K562 (cell line): ENCODE results near the gene PDE6C. TPM values are rescaled to one million over a fixed set of nuclear protein-coding genes. Genes with fewer than 3 reads are reported as not detected.

Source experiments
- ATAC-seq: fragments of 200-7000 bp; cut with Tn5 transposase; 3 replicates; pipeline ENCODE4 v1.9.1; 2020; ENCODE audit warnings: moderate library complexity
- BruUV-seq: library from RNA; stranded (reverse); fragments of 400-500 nt; replicated peaks from 2 replicates; lab custom pipeline; 2021; lab: Mats Ljungman, UMichigan
- CTCF ChIA-PET: fragments of 300-600 bp; formaldehyde crosslinking; extraction: SDS; loops from one replicate; lab custom pipeline; 2021; ENCODE audit warnings: low intra/inter-chr PET ratio; lab: Yijun Ruan, JAX
- POLR2A ChIA-PET: fragments of 300-600, 350-650 bp; sonication (Branson Sonifier 250); formaldehyde crosslinking; extraction: SDS; loops from one replicate; lab custom pipeline; 2021; ENCODE audit warnings: antibody characterized with exemption, inconsistent platforms; lab: Yijun Ruan, JAX
- DNase-seq, 4 experiments: peaks; one replicate each; pipeline versions ENCODE4 v3.0.0 to v3.0.0-alpha.2; 2011 to 2018; ENCODE audit warnings: low spot score in 3 of 4, mixed read lengths in 3 of 4; ENCODE audit errors: extremely low read depth in 1 of 4
- FAIRE-seq: peaks from 2 replicates; lab custom pipeline; 2011; peaks lifted over from hg19 to GRCh38; lab: Jason Lieb, UNC
- H2AFZ ChIP-seq: 2 replicates; pipeline ENCODE4 v1.6.0; 2011; ENCODE audit warnings: low read depth, low read length, control low read depth, inconsistent platforms
- H3K27ac ChIP-seq: fragments of 200-600 bp; 3 replicates; pipeline ENCODE4 v1.8.0; 2011; ENCODE audit warnings: low read depth, mild to moderate bottlenecking, control low read depth, inconsistent platforms, low read length, moderate library complexity, mixed read lengths; ENCODE audit errors: extremely low read depth
- H3K27me3 ChIP-seq, 2 experiments: fragments of 300-600 bp in 1 of 2; 2 replicates in 1 of 2; 3 replicates in 1 of 2; pipeline versions ENCODE4 v1.6.0 to v1.8.0; 2011; ENCODE audit warnings: inconsistent platforms in 2 of 2, low read length in 2 of 2, mild to moderate bottlenecking in 1 of 2, mixed read lengths in 1 of 2, moderate library complexity in 1 of 2; ENCODE audit not compliant: control insufficient read depth in 2 of 2, insufficient read depth in 2 of 2
- H3K36me3 ChIP-seq: fragments of 300-600 bp; 3 replicates; pipeline ENCODE4 v1.8.0; 2011; ENCODE audit warnings: mild to moderate bottlenecking, low read length, inconsistent platforms; ENCODE audit not compliant: control insufficient read depth, insufficient read depth
- H3K4me1 ChIP-seq, 2 experiments: fragments of 200-600 bp in 1 of 2; replicated peaks in 1 of 2; 2 replicates in 1 of 2; 3 replicates in 1 of 2; pipeline versions ENCODE4 v1.5.1 to v1.8.0; 2011; ENCODE audit warnings: inconsistent platforms in 2 of 2, low read length in 2 of 2, mild to moderate bottlenecking in 1 of 2, mixed read lengths in 1 of 2, moderate library complexity in 1 of 2; ENCODE audit not compliant: control insufficient read depth in 2 of 2, insufficient read depth in 2 of 2
- H3K4me2 ChIP-seq: 2 replicates; pipeline ENCODE4 v1.6.1; 2011; ENCODE audit warnings: low read length, control low read depth, inconsistent platforms, mixed read lengths; ENCODE audit not compliant: insufficient read depth
- H3K4me3 ChIP-seq: fragments of 200-600 bp; sonication (generic), shearing (Covaris generic); 2 replicates; pipeline ENCODE4 v1.5.1; 2016; ENCODE audit warnings: control low read depth, inconsistent platforms
- H3K79me2 ChIP-seq: fragments of 200-600 bp; 3 replicates; pipeline ENCODE4 v1.8.0; 2011; ENCODE audit warnings: low read length, inconsistent platforms; ENCODE audit not compliant: control insufficient read depth, insufficient read depth
- H3K9ac ChIP-seq, 2 experiments: 2 replicates each; pipeline versions ENCODE4 v1.6.0 to v1.6.1; 2011; ENCODE audit warnings: low read depth in 2 of 2, low read length in 2 of 2, control low read depth in 1 of 2, inconsistent platforms in 1 of 2, mild to moderate bottlenecking in 1 of 2, mixed read lengths in 1 of 2; ENCODE audit not compliant: insufficient read depth in 1 of 2
- H3K9me1 ChIP-seq: one replicate; pipeline ENCODE4 v1.6.0; 2011; ENCODE audit warnings: inconsistent platforms, mild to moderate bottlenecking, low read length, moderate library complexity; ENCODE audit not compliant: control insufficient read depth, insufficient read depth
- H3K9me3 ChIP-seq: replicated peaks from 2 replicates; pipeline ENCODE4 v1.5.1; 2011; ENCODE audit warnings: low read depth, low read length, inconsistent platforms; ENCODE audit not compliant: control insufficient read depth, insufficient read depth
- H4K20me1 ChIP-seq: replicated peaks from 2 replicates; pipeline ENCODE4 v1.6.1; 2011; ENCODE audit warnings: low read length, inconsistent platforms, mixed read lengths; ENCODE audit not compliant: control insufficient read depth, insufficient read depth
- ARHGAP35 ChIP-seq: fragments of 450-650 bp; IDR thresholded peaks from 2 replicates; pipeline ENCODE4 v1.6.1; 2018; ENCODE audit not compliant: partially characterized antibody
- ARID2 ChIP-seq: fragments of 450-650 bp; IDR thresholded peaks from 2 replicates; pipeline ENCODE4 v1.6.1; 2017; ENCODE audit warnings: antibody characterized with exemption, mild to moderate bottlenecking
- BRD9 ChIP-seq: fragments of 450-650 bp; IDR thresholded peaks from 2 replicates; pipeline ENCODE4 v1.6.1; 2018; ENCODE audit warnings: low read depth; ENCODE audit not compliant: partially characterized antibody
- CAMTA2 ChIP-seq: fragments of 250-450 bp; sonication (Bioruptor Pico); conservative IDR thresholded peaks from 2 replicates; pipeline ENCODE4 v1.5.1; 2022
- ETV5 ChIP-seq: sonication (generic); formaldehyde crosslinking; IDR thresholded peaks from 2 replicates; pipeline ENCODE4 v1.4.0; 2020; ENCODE audit warnings: low read depth, mild to moderate bottlenecking, missing genetic modification reagents
- FOXK2 ChIP-seq, 2 experiments: fragments of 450-650 bp; IDR thresholded peaks in 1 of 2; conservative IDR thresholded peaks in 1 of 2; 2 replicates each; pipeline ENCODE4 v1.6.1; 2016; ENCODE audit warnings: low read depth in 2 of 2, mild to moderate bottlenecking in 1 of 2
- GTF2F1 ChIP-seq: IDR thresholded peaks from 2 replicates; pipeline ENCODE4 v1.6.1; 2011; ENCODE audit warnings: low read depth, low read length, improper control_type of control experiment
- MECOM ChIP-seq: fragments of 250-450 bp; sonication (Bioruptor Pico); IDR thresholded peaks from 2 replicates; pipeline ENCODE4 v1.8.0; 2022; ENCODE audit warnings: inconsistent platforms
- MXI1 ChIP-seq: IDR thresholded peaks from 2 replicates; pipeline ENCODE4 v1.6.1; 2011; ENCODE audit warnings: low read depth, mild to moderate bottlenecking, improper control_type of control experiment, low read length
- MYC ChIP-seq, 2 experiments: fragments of 250-450 bp in 1 of 2; sonication (Bioruptor Pico) in 1 of 2; IDR thresholded peaks; 2 replicates each; pipeline versions ENCODE4 v1.5.1 to v1.6.1; 2012 to 2021; ENCODE audit warnings: low read depth in 2 of 2, borderline replicate concordance in 1 of 2, improper control_type of control experiment in 1 of 2, low read length in 1 of 2, mild to moderate bottlenecking in 1 of 2, moderate library complexity in 1 of 2
- NR2C1 ChIP-seq, 2 experiments: fragments of 450-650 bp; IDR thresholded peaks; 2 replicates each; pipeline ENCODE4 v1.6.1; 2017; ENCODE audit warnings: mild to moderate bottlenecking in 2 of 2, antibody characterized with exemption in 1 of 2, inconsistent platforms in 1 of 2, missing compliant biosample characterization in 1 of 2, missing genetic modification characterization in 1 of 2
- SMAD1 ChIP-seq: fragments of 150-350 bp; IDR thresholded peaks from 2 replicates; pipeline ENCODE4 v1.6.1; 2014; ENCODE audit warnings: low read length, low read depth; ENCODE audit not compliant: partially characterized antibody
- SOX6 ChIP-seq: fragments of 450-650 bp; IDR thresholded peaks from 2 replicates; pipeline ENCODE4 v1.6.1; 2014; ENCODE audit warnings: mild to moderate bottlenecking
- ZNF431 ChIP-seq: sonication (generic); formaldehyde crosslinking; IDR thresholded peaks from 2 replicates; pipeline ENCODE4 v1.8.0; 2022; ENCODE audit warnings: mild to moderate bottlenecking, missing genetic modification reagents
- ZSCAN29 ChIP-seq: fragments of 450-650 bp; IDR thresholded peaks from 2 replicates; pipeline ENCODE4 v1.6.1; 2017
- WGBS: fragments of 100-300 bp; shearing (Covaris generic); methylation state at CpG from one replicate; pipeline ENCODE4 v1.1.6; 2016; ENCODE audit warnings: low coverage, mixed read lengths; ENCODE audit not compliant: insufficient coverage; ENCODE audit errors: missing lambda C conversion rate; 5-methylcytosine and 5-hydroxymethylcytosine counted together
- in situ Hi-C: fragments of 300-500 bp; cut with MboI; formaldehyde crosslinking; loops from 4 replicates; pipeline ENCODE4 v1.15.0; 2018; ENCODE audit warnings: inconsistent platforms, mixed read lengths
- intact Hi-C: fragments of 100-400 bp; cut with micrococcal nuclease; formaldehyde crosslinking; loops from 2 replicates; pipeline ENCODE4 v1.14.2; 2022
- polyA plus RNA-seq, 8 experiments: library from polyadenylated mRNA; depleted of rRNA in 4 of 8; stranded (reverse) in 5 of 8; unstranded in 3 of 8; fragments of >200 nt; fragmentation: Nextera tagmentation in 2 of 8; fragmentation: Illumina TruSeq in 1 of 8; extraction: Ambion mirVana in 2 of 8; extraction: Trizol in 1 of 8; gene quantifications; 2 replicates each; pipeline versions ENCODE4 v1.2.1 to v1.2.3, GENCODE V29; 2011 to 2014; ENCODE audit warnings: inconsistent platforms in 1 of 8, missing spikeins in 1 of 8
- total RNA-seq, 7 experiments: library from RNA; depleted of rRNA in 6 of 7; stranded (reverse); fragments of >200 nt in 6 of 7; fragmentation: Illumina TruSeq in 2 of 7; extraction: Trizol in 2 of 7; gene quantifications; 2 replicates each; pipeline versions ENCODE4 v1.2.1 to v1.2.3, GENCODE V29; 2011 to 2021; ENCODE audit warnings: low replicate concordance in 1 of 7
- TF ChIP-seq, protein P1 (sequence below): fragments of 450-650 bp; IDR thresholded peaks from 2 replicates; pipeline ENCODE4 v1.6.1; 2017; ENCODE audit warnings: antibody characterized with exemption, mild to moderate bottlenecking
- TF ChIP-seq, protein P2 (sequence below): fragments of 450-650 bp; IDR thresholded peaks from 2 replicates; pipeline ENCODE4 v1.6.1; 2018; ENCODE audit not compliant: partially characterized antibody

Gene PDE6C
- total and polyA plus RNA-seq, 9 of the 15 experiments (the other 6 are each of a cell fraction or from before 2014, with no cell fraction given) = not detected

DNA sequence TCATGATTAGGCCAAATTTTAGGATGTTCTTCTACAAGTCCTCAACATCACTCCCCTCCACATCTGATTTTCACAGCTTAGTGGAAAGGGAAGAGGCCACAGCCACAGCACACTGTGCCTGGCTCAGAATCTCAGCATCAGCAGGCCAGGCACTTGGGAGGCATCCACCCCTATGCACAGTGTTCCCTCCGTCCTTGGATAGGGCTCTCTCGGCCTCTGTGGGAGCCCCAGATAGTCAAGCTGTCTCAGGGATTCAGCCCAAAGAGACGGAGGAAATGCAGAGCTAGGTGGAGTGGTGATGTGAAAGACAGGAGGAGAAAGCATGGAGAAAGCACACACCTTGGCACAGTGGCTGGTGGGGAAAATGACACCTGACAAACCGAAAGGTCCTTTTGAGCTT, 12.6 kb upstream of the PDE6C start:
- intact Hi-C loops (no loop called here), in situ Hi-C loops (no loop called here)
- no peak for DNase-seq
- no peak overlapping the region for H3K9ac ChIP-seq
- H3K79me2 ChIP-seq = no peaks in the 10 kb centered on the region
- no TSS peak for BruUV-seq
- 0% methylated on average over 3 of the region's 4 CpGs for WGBS
- peaks cover 9 to 31% of the 10 kb centered on the region in 2 experiments; a peak in 3 of 5 replicates for H3K27me3 ChIP-seq
- H4K20me1 ChIP-seq = no peaks in the 10 kb centered on the region
- no peaks in the 10 kb centered on the region for H3K36me3 ChIP-seq
- no peak overlapping the region for H2AFZ ChIP-seq
- no peaks in the 10 kb centered on the region for H3K9me1 ChIP-seq
- no peak overlapping the region for H3K4me3 ChIP-seq
- no peak for FAIRE-seq
- H3K27ac ChIP-seq = no peak overlapping the region
- ChIA-PET POLR2A (interaction anchor here (0.6 kb wide), 1 partner anchor 82 kb away, joined by 3 read pairs; no protein-coding TSS in a partner anchor), CTCF (no interaction called here)
- no peaks in the 10 kb centered on the region; a peak in 1 of 5 replicates for H3K4me1 ChIP-seq
- no peak overlapping the region for H3K4me2 ChIP-seq
- H3K9me3 ChIP-seq = no peaks in the 10 kb centered on the region
- no peak for ATAC-seq
- TF ChIP-seq, protein P1, sequence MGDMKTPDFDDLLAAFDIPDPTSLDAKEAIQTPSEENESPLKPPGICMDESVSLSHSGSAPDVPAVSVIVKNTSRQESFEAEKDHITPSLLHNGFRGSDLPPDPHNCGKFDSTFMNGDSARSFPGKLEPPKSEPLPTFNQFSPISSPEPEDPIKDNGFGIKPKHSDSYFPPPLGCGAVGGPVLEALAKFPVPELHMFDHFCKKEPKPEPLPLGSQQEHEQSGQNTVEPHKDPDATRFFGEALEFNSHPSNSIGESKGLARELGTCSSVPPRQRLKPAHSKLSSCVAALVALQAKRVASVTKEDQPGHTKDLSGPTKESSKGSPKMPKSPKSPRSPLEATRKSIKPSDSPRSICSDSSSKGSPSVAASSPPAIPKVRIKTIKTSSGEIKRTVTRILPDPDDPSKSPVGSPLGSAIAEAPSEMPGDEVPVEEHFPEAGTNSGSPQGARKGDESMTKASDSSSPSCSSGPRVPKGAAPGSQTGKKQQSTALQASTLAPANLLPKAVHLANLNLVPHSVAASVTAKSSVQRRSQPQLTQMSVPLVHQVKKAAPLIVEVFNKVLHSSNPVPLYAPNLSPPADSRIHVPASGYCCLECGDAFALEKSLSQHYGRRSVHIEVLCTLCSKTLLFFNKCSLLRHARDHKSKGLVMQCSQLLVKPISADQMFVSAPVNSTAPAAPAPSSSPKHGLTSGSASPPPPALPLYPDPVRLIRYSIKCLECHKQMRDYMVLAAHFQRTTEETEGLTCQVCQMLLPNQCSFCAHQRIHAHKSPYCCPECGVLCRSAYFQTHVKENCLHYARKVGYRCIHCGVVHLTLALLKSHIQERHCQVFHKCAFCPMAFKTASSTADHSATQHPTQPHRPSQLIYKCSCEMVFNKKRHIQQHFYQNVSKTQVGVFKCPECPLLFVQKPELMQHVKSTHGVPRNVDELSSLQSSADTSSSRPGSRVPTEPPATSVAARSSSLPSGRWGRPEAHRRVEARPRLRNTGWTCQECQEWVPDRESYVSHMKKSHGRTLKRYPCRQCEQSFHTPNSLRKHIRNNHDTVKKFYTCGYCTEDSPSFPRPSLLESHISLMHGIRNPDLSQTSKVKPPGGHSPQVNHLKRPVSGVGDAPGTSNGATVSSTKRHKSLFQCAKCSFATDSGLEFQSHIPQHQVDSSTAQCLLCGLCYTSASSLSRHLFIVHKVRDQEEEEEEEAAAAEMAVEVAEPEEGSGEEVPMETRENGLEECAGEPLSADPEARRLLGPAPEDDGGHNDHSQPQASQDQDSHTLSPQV = no peak
- TF ChIP-seq MXI1 = no peak
- no peak for TF ChIP-seq NR2C1 (IDR thresholded peaks at IDR 0.05)
- TF ChIP-seq NR2C1 (tag; IDR thresholded peaks at IDR 0.05) = no peak
- no peak for TF ChIP-seq BRD9
- no peak for TF ChIP-seq ETV5 (CRISPR knock-in tag)
- no peak for TF ChIP-seq SMAD1
- TF ChIP-seq CAMTA2 (CRISPR knock-in tag) = no peak
- TF ChIP-seq ZSCAN29 = no peak
- no peak for TF ChIP-seq ARHGAP35
- no peak for TF ChIP-seq ZNF431 (CRISPR knock-in tag)
- no peak for TF ChIP-seq FOXK2 (conservative IDR thresholded peaks at IDR 0.05 in 1 of 2, IDR thresholded peaks at IDR 0.05 in 1 of 2; ENCODE audit: low read depth in 2 of 2)
- no peak for TF ChIP-seq GTF2F1
- TF ChIP-seq SOX6 = no peak
- TF ChIP-seq, protein P2, sequence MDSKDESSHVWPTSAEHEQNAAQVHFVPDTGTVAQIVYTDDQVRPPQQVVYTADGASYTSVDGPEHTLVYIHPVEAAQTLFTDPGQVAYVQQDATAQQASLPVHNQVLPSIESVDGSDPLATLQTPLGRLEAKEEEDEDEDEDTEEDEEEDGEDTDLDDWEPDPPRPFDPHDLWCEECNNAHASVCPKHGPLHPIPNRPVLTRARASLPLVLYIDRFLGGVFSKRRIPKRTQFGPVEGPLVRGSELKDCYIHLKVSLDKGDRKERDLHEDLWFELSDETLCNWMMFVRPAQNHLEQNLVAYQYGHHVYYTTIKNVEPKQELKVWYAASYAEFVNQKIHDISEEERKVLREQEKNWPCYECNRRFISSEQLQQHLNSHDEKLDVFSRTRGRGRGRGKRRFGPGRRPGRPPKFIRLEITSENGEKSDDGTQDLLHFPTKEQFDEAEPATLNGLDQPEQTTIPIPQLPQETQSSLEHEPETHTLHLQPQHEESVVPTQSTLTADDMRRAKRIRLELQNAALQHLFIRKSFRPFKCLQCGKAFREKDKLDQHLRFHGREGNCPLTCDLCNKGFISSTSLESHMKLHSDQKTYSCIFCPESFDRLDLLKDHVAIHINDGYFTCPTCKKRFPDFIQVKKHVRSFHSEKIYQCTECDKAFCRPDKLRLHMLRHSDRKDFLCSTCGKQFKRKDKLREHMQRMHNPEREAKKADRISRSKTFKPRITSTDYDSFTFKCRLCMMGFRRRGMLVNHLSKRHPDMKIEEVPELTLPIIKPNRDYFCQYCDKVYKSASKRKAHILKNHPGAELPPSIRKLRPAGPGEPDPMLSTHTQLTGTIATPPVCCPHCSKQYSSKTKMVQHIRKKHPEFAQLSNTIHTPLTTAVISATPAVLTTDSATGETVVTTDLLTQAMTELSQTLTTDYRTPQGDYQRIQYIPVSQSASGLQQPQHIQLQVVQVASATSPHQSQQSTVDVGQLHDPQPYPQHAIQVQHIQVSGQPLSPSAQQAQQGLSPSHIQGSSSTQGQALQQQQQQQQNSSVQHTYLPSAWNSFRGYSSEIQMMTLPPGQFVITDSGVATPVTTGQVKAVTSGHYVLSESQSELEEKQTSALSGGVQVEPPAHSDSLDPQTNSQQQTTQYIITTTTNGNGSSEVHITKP = no peak
- no peak for TF ChIP-seq MYC (IDR thresholded peaks at IDR 0.05; ENCODE audit: low read depth, low read length)
- TF ChIP-seq MYC (CRISPR knock-in tag; IDR thresholded peaks at IDR 0.05; ENCODE audit: borderline replicate concordance, low read depth) = no peak
- no peak for TF ChIP-seq ARID2
- no peak for TF ChIP-seq MECOM (CRISPR knock-in tag)
